ENCODE data around the gene BAHCC1.

The BAHCC1 gene

DNA sequence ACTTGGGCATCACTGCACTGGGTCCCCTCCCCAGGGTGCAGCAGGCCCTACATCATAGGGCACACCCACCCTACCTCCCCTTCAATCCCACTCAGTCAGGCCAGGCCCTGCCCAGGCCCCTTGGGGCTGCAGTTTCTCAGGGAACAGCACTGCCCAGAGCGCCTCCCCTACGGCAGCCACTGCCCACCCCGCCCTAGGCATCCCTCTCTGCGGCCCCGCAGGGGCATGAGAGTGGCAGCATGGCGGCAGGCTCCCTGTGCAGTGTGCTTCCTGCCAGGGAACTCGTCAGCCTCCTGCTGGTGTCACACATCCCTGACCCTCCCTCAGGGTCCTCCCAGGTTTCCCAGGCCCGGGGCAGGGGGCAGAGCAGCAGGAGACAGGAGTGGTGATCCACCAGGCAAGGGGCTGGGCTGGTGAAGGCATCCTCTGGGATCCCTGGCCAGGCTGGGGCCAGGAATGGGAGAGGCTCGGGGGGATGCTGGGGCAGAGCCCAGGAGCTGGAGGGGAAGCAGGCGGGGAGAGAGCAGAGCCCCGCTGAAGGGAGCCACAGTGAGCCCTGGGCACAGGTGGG, 16.2 kb upstream of the BAHCC1 start:
- DNase-seq: no peak
- TF ChIP-seq GATA1 (IDR thresholded peaks at IDR 0.05; ENCODE audit: low read depth, low read length) (no peak), POLR2A (IDR thresholded peaks at IDR 0.05; ENCODE audit: low read length) (no peak)

DNA sequence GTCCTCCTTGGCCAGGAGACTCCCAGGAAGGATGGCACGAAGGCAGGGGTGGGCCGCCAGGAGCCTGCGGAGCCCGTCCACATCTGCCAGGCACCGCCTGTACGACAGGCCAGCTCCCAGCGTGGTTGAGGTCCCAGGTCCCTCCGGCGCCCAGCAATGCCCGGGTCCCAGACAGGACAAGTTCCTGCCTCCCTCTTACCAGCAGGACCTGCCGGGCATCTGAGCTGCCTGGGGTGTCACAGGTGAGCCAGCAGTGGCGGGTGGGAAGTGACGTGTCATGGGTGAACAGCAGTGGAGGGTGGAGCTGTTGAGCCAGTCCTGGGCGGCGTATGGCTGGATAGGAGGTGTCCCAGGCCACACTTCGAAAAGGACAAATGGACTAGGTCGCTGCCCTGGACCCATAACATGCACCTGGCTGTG, 15.7 kb upstream of the BAHCC1 start:
- DNase-seq: no peak
- TF ChIP-seq POLR2A (IDR thresholded peaks at IDR 0.05; ENCODE audit: low read length): no peak
- no peak for TF ChIP-seq GATA1 (IDR thresholded peaks at IDR 0.05; ENCODE audit: low read depth, low read length)

DNA sequence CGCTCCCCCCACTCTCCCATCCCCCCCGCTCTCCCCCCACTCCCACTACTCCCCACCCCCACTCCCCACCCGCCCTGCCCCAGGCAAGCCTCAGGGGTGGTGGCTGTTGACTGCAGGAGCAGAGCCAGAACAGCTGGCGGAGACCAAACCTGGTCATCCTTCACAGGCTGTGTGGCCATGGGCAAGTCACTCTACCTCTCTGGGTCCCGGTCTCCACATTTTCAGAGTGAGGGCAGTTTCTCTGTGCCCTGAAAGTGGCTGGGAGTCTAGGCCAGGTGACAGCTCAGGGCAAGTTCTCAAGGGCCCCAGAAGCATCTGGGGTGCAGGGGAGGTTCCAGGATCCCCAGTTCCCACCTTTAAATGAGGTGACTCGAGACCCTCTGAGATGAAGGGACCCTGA, 15.1 kb upstream of the BAHCC1 start:
- TF ChIP-seq GATA1 (IDR thresholded peaks at IDR 0.05; ENCODE audit: low read depth, low read length) (no peak), POLR2A (IDR thresholded peaks at IDR 0.05; ENCODE audit: low read length) (no peak)
- no peak for DNase-seq

DNA sequence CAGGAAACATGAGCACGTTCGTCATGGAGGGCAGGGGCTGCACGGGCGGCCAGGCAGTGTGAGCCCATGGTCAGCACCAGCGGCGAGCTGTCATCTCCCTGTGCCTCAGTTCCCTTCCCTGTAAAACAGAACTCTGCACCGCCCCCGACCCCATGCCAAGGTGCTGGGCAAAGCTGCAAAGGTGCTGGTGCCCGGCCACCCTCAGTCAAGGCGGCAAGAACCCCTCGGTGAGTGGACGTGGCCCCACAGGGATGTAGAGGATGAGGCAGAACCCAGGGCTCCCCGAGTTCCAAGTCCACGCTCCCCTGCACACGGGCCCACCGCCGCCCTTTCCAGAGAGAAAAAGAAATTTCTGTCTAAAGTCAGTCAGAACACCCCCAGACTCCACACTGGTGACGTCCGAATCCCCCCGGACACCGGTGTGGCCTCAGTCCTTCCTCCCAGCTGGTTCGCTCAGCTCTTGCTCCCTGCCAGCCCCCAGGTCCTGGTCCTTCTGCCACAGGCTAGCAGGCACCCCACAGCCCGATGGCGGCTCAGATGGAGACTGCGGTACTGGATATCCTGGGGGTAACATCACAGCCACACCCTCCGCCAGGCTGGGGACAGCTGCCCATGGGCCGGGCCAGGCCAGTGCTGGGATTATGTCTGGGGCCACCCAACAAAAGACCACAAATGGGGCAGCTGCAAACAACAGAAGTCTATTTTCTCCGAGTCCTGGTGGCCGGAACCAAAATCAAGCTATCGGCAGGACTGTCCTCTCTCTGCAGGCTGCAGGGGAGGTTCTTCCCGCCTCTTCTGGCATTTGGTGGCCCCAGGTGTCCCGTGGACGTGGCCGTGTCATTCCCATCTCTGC, 14.4 kb upstream of the BAHCC1 start:
- DNase-seq: no peak
- TF ChIP-seq GATA1 (IDR thresholded peaks at IDR 0.05; ENCODE audit: low read depth, low read length) (no peak), POLR2A (IDR thresholded peaks at IDR 0.05; ENCODE audit: low read length) (no peak)

DNA sequence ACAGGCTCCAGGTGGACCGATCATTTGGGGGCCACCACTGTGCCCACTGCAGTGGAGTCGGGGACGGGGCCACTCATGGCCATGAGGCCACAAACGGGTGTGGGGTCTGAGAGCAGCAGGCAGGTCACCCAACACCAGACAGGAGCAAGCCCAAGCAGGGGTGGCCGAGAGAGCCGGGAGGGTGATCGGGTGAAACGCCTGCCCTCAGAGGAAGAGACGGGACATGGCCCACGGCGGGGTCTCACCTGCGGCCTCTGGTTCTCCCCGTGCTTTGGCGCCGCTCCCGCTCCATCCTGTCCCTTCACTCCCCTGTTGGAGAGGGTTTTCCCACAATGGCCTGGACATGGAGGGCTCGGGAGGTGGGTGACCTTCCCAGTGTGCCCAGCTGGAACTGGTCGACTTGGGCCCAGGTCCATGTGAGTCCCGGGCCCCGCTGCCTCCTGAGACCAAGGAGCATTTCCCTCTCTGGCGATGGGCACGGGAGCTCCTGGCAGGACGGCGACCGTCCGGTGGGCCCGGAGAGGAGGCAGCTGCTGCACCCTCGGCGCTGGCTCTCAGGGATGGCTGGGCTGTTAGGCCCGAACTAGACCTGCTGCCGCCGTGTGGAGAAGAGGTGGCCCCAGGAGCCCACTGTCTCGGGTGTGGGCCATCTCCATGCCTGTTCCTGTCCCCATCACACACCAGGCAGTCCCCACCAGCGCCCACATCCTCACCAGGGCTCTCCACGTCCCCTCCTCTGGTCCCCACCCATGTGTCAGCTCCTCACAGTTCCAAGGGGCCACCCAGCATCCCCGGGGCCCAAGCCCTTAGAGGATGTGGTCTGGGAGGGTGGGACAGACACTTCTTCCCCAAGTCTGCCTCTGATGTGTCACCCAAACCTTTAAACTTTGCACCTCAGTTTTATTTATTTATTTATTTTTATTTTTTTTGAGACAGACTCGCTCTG, 13.4 kb upstream of the BAHCC1 start:
- TF ChIP-seq POLR2A (IDR thresholded peaks at IDR 0.05; ENCODE audit: low read length): no peak
- no peak for TF ChIP-seq GATA1 (IDR thresholded peaks at IDR 0.05; ENCODE audit: low read depth, low read length)
- no peak for DNase-seq

DNA sequence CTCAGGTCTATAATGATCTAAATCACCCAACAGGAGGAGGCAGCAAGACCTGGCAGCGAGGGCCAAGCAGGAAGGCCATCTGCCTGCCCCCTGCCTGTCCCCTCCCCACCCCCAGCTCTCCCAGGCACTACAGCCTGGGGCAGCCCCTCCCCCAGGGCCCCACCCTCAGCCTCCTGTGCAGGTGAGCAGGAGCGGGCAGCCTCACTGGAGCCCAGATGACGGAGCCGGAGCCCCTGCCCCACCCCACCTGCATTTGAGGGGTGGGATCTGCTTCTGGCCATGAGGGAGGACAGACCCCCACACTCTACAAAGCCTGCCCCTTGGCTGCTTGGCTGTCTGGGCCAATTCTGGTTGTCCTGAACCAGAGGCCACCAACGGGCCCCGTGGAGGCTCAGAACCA, 12.4 kb upstream of the BAHCC1 start:
- no peak for DNase-seq

DNA sequence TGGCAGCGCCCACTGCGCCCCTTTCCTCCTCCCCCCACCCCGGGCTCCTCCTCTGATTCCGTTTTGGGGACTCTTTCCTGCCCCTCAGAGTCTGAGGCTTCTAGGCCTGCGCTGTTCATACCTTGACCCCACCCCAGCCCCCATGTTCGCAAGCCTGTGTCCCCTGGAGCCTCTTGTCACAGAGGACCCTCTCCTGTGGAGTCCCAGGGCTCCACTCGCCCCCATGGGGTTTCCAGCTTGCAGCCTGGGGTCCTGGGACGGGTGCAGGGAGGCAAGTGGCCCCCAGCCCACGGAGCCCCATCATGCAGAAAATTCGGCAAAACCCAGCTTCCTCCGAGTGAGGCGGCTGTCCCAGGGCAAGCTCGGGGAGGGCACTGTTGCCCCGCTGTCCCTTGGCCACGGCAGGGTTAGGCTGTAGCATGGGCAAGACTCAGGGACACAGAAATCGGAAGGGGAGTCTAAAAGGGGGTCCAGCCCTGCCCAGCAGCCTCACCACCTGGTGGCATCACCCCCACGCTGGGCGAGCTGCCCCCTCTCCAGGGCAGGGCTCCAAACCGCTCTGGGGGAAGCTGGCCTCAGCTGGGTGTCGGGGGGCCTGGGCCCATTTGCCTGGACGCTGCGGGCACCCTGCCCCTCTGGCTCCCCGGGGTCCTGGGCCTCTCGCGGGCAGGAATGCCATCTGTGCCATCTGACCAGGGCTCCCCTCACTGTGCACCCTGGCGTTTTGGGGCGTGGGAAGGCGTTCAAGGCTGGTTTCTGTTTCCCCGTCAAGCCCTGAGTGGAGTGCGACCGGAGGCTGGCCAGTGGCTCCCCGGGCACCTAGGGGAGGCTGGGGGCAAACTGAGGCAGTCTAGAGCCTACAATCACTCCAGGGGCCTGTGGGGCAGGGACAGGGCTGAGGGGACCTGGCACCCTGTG, 11.5 kb upstream of the BAHCC1 start:
- DNase-seq: no peak
- no peak for TF ChIP-seq GATA1 (IDR thresholded peaks at IDR 0.05; ENCODE audit: low read depth, low read length)
- no peak for TF ChIP-seq POLR2A (IDR thresholded peaks at IDR 0.05; ENCODE audit: low read length)

More for the DNA sequence above, 12.4 kb upstream of the BAHCC1 start:
- TF ChIP-seq GATA1 (IDR thresholded peaks at IDR 0.05; ENCODE audit: low read depth, low read length): no peak
- no peak for TF ChIP-seq POLR2A (IDR thresholded peaks at IDR 0.05; ENCODE audit: low read length)

DNA sequence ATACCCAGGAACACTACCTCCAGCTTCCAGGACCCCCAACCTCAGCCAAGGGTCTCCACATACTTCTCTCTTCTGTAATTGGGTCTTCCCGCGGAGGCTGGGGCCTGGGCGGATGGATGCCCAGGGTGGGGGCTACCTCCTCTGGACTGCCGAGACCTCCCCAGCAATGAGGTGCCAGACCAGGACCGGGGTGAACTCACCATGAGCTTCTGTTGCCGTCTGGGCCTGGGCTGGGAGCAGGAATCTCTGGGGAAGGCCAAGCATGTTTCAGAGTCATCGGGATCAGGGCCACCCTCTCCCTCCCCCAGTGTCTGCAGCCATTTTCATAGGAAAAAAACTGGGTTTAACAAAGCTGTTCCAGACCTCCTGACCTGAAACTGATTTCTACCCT, 10.3 kb upstream of the BAHCC1 start:
- no peak for DNase-seq
- TF ChIP-seq GATA1 (IDR thresholded peaks at IDR 0.05; ENCODE audit: low read depth, low read length) (no peak), POLR2A (IDR thresholded peaks at IDR 0.05; ENCODE audit: low read length) (no peak)

DNA sequence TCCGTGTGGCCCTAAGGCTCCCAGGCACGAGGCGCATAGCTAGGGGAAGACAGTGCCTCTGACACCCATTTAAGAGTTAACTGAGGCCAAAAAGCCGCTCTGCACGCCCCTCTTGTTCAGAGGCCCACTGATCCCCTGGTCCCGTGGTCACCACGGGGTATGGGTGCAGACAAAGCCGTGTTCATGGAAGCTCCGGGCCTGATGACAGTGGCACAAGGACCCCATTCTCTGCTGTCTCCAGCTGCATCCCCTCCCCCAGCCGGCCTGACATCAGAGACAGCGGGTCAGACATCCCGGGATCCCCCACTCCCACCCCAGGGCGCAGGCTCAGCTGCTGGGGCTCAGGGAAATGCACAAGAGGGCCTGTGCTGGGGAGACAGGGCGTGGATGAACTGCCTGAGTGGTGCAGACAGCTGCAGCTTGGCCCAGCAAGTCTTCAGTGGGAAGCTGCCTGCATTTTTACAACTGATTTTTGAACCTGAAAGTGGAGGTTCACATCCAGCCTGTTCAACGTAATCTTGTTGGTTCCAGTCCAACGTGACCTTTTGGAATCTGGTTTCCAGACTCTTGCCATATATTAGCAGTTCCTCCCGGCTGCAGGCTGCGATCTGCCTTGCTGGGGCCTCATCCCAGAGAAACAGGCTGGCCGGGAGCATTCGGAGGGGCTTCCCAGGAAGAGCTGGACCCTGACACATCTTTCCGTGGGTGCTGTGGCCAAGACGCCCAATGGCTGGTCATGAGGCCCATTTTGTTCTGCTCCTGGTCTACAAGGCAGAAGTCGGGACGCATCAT, 9.7 kb upstream of the BAHCC1 start:
- no peak for DNase-seq
- TF ChIP-seq GATA1 (IDR thresholded peaks at IDR 0.05; ENCODE audit: low read depth, low read length) (no peak), POLR2A (IDR thresholded peaks at IDR 0.05; ENCODE audit: low read length) (no peak)

DNA sequence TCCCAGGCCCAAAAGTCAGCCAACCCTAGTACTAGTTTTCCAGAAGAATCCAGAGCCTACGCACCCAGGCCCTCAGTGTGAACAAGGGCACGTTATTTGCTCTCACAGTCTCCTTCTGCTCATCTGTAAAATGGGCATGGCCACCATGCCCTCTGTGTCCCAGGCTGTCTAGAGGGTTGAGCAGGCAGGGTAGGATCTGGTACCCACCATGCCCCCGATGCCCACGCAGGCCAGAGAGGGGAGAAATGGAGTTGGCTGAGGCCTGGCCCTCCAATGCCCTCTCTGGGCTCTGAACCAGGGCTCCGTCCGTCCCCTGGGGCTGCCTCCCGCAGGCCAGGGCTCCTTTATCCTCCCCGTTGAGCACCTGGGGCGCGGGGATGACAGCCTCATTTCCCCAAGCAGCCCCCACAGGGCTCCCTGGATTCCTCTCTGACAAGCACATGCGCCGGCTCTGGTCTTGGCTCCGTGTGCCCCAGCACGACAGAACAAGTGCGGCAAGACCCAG, 9.1 kb upstream of the BAHCC1 start:
- DNase-seq: no peak
- no peak for TF ChIP-seq GATA1 (IDR thresholded peaks at IDR 0.05; ENCODE audit: low read depth, low read length)
- TF ChIP-seq POLR2A (IDR thresholded peaks at IDR 0.05; ENCODE audit: low read length): no peak

DNA sequence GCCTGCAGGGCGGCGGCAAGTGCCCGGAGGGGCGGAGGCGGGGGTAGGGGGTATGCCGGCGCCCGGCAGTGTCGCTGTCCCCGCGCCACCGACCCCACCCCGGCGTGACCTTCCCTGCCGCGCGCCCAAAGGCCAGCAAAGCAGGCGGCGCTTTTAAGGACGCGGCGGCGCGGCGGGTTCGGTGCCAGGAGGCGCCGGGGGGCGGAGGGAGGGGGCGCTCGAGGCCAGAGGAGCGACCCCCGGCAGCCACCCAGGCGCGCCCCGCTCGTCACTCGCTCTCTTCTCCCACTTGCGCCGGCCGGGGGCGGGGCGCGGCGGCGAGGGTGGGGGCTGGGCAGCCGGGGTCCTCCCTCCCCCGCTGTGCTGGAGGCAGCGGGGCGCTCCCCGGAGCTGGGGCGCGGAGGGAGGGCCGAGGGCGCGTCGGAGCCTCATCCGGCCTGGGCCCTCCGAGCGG, 8.6 kb upstream of the BAHCC1 start:
- DNase-seq: no peak
- no peak for TF ChIP-seq POLR2A (IDR thresholded peaks at IDR 0.05; ENCODE audit: low read length)
- no peak for TF ChIP-seq GATA1 (IDR thresholded peaks at IDR 0.05; ENCODE audit: low read depth, low read length)
